Esophagus squamous epithelium (tissue), 5 donors: ENCODE results near the gene ARL6. TPM values are rescaled to one million over a fixed set of nuclear protein-coding genes. Genes with fewer than 3 reads are reported as not detected.
A peak's percentile ranks its signal among the peaks of the same experiment; 100 is the strongest.

Source experiments
- DNase-seq: peaks from one replicate; lab custom pipeline; 2025; lab: John Stamatoyannopoulos, UW
- H3K27ac ChIP-seq, 4 donors: fragments of 200-600 bp; sonication (generic); one replicate each; pipeline ENCODE4 v1.5.1; 2016 to 2019; ENCODE audit warnings: mild to moderate bottlenecking in 1 of 4
- H3K27me3 ChIP-seq, 4 donors: fragments of 200-600 bp; sonication (generic); 1 replicate in 3 of 4; 2 replicates in 1 of 4; pipeline versions ENCODE4 v1.5.1 to v1.6.0; 2017 to 2021; ENCODE audit warnings: antibody characterized with exemption in 1 of 4
- H3K36me3 ChIP-seq, 3 donors: fragments of 200-600 bp; sonication (generic); one replicate each; pipeline ENCODE4 v1.5.1; 2016 to 2019
- H3K4me1 ChIP-seq, 3 donors: fragments of 200-600 bp; sonication (generic); one replicate each; pipeline ENCODE4 v1.5.1; 2017 to 2019
- H3K4me3 ChIP-seq, 4 donors: fragments of 200-600 bp; sonication (generic); 1 replicate in 3 of 4; 2 replicates in 1 of 4; pipeline ENCODE4 v1.5.1; 2016 to 2019; ENCODE audit warnings: mild to moderate bottlenecking in 2 of 4, moderate library complexity in 1 of 4
- H3K9me3 ChIP-seq, 3 donors: fragments of 200-600 bp; sonication (generic); one replicate each; pipeline ENCODE4 v1.5.1; 2016 to 2019
- CTCF ChIP-seq, 6 experiments: fragments of 450-650 bp in 4 of 6; fragments of 200-600 bp in 2 of 6; sonication (generic) in 2 of 6; IDR thresholded peaks; one replicate each; pipeline ENCODE4 v1.5.1; 2016 to 2019; ENCODE audit warnings: antibody characterized with exemption in 6 of 6, mild to moderate bottlenecking in 4 of 6, moderate library complexity in 4 of 6
- POLR2A ChIP-seq, 4 donors: fragments of 450-650 bp; IDR thresholded peaks; one replicate each; pipeline ENCODE4 v1.6.1; 2017; ENCODE audit warnings: antibody characterized with exemption in 4 of 4, mild to moderate bottlenecking in 4 of 4, moderate library complexity in 3 of 4
- WGBS, 2 donors: methylation state at CpG; one replicate each; pipeline ENCODE4 v1.1.5; 2018; 5-methylcytosine and 5-hydroxymethylcytosine counted together
- intact Hi-C: fragments of 100-400 bp; cut with DNase I; formaldehyde crosslinking; loops from one replicate; pipeline ENCODE4 v1.15.0; 2022
- total RNA-seq, 4 donors: library from RNA; depleted of rRNA; stranded (reverse); fragments of >200 nt; gene quantifications; one replicate each; pipeline ENCODE4 v1.1.0, GENCODE V29; 2016
- donor health status: DM: yes; HTN: yes; CAD: no.

Gene ARL6
- total RNA-seq, 4 donors from 2014 or later: 3.6 to 5.9 (median 4.1) TPM

- Histone ChIP-seq H3K27ac (no peak overlapping the region), H3K4me3 (no peak overlapping the region), H3K9me3 (no peaks in the 10 kb centered on the region), H3K4me1 (no peaks in the 10 kb centered on the region), H3K27me3 (no peaks in the 10 kb centered on the region), H3K36me3 (no peaks in the 10 kb centered on the region)
- intact Hi-C loops: no loop called here
- no peak for DNase-seq
- no peak for TF ChIP-seq CTCF (IDR thresholded peaks at IDR 0.05)
- WGBS, 2 donors: 8 to 51% methylated on average over 3 of the region's 3 CpGs
Observed at GRCh38 chr3:97736928-97737327, 27.6 kb upstream of the ARL6 start.

- no peak overlapping the region for H3K4me3 ChIP-seq
- intact Hi-C loops: no loop called here
- no peaks in the 10 kb centered on the region for H3K27me3 ChIP-seq
- 53 to 92% methylated on average over 1 of the region's 1 CpG for WGBS, 2 donors
- no peak for TF ChIP-seq CTCF (IDR thresholded peaks at IDR 0.05)
- TF ChIP-seq POLR2A (IDR thresholded peaks at IDR 0.05): no peak
- H3K4me1 ChIP-seq: no peaks in the 10 kb centered on the region
- no peak overlapping the region for H3K27ac ChIP-seq
- no peaks in the 10 kb centered on the region for H3K9me3 ChIP-seq
- H3K36me3 ChIP-seq: no peaks in the 10 kb centered on the region
- no peak for DNase-seq
Observed at GRCh38 chr3:97738761-97739160, 25.8 kb upstream of the ARL6 start.

GRCh38 chr3:97742036-97742435 is 22.5 kb upstream of the ARL6 start:
- DNase-seq: no peak
- intact Hi-C loops: no loop called here
- no peak overlapping the region for H3K27ac ChIP-seq
- WGBS, 2 donors: 59 to 66% methylated on average over 3 of the region's 3 CpGs
- H3K4me1 ChIP-seq: no peaks in the 10 kb centered on the region
- H3K4me3 ChIP-seq: no peak overlapping the region
- H3K27me3 ChIP-seq: no peaks in the 10 kb centered on the region
- no peaks in the 10 kb centered on the region for H3K9me3 ChIP-seq
- H3K36me3 ChIP-seq: no peaks in the 10 kb centered on the region
- TF ChIP-seq CTCF (IDR thresholded peaks at IDR 0.05) (no peak), POLR2A (IDR thresholded peaks at IDR 0.05) (no peak)

DNA sequence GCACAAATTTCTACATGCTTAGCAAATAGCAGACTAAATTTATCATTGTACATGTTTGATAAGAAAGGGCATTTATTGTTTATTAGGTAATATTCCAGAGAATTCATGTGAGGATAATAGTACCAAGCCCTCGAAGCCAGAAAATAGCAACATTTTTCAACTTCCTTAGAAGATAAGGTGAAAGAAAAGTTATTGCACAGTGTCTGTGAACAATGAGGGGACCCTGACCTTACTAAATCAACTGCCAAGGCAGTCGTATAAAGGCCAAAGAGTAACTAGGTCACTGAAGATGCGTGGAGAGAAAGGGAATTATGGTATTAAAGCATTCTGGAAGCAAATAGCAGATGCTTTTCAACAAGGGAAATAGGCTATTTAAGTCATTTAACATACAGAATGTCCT is 20.3 kb upstream of the ARL6 start:
- H3K27me3 ChIP-seq: no peaks in the 10 kb centered on the region
- H3K36me3 ChIP-seq: no peaks in the 10 kb centered on the region
- 52 to 56% methylated on average over 3 of the region's 3 CpGs for WGBS, 2 donors
- no peak overlapping the region for H3K27ac ChIP-seq
- no peaks in the 10 kb centered on the region for H3K4me1 ChIP-seq
- no peak for TF ChIP-seq CTCF (IDR thresholded peaks at IDR 0.05)
- TF ChIP-seq POLR2A (IDR thresholded peaks at IDR 0.05): no peak
- H3K4me3 ChIP-seq: no peak overlapping the region
- intact Hi-C loops: no loop called here
- no peaks in the 10 kb centered on the region for H3K9me3 ChIP-seq
- no peak for DNase-seq

- H3K9me3 ChIP-seq: no peaks in the 10 kb centered on the region
- H3K4me3 ChIP-seq: peak overlapping the region; percentile 69 to 78 (median 73)
- H3K36me3 ChIP-seq: no peaks in the 10 kb centered on the region
- intact Hi-C loops: no loop called here
- no peaks in the 10 kb centered on the region for H3K27me3 ChIP-seq
- 36% methylated on average over 13 to 16 of the region's 22 CpGs for WGBS, 2 donors
- peak overlapping the region; percentile 50 to 80 (median 74) for H3K27ac ChIP-seq
- DNase-seq: no peak
- TF ChIP-seq CTCF (IDR thresholded peaks at IDR 0.05): no peak
- no peak for TF ChIP-seq POLR2A (IDR thresholded peaks at IDR 0.05)
- peaks cover 4 to 28% (median 6%) of the 10 kb centered on the region in 3 donors for H3K4me1 ChIP-seq
Observed at GRCh38 chr3:97763586-97764406, 762 bp upstream of the ARL6 start.
